HEK293T (cell line): ENCODE data around the gene SIT1.

Experiments
- ARNT ChIP-seq: fragments of 450-650 bp; IDR thresholded peaks from 2 replicates; pipeline ENCODE4 v1.6.1; 2017; ENCODE audit warnings: mild to moderate bottlenecking
- HDGF ChIP-seq: fragments of 450-650 bp; IDR thresholded peaks from 2 replicates; pipeline ENCODE4 v1.6.1; 2017; ENCODE audit warnings: antibody characterized with exemption, borderline replicate concordance

- TF ChIP-seq HDGF (no peak), ARNT (no peak)
These were observed 17.2 kb upstream of the SIT1 start for GRCh38 chr9:35667939-35668338.
